Spinal cord (tissue), 10 donors: Measurements from ENCODE around the gene CWH43. TPM values are rescaled to one million over a fixed set of nuclear protein-coding genes. Genes with fewer than 3 reads are reported as not detected.
A peak's percentile ranks its signal among the peaks of the same experiment; 100 is the strongest.
"Not testable (repeated sequence)": the region's sequence is repeated elsewhere in the genome, so short reads cannot be mapped to it uniquely, and the experiment has no call there.

ENCODE experiments used
- DNase-seq, 6 donors: peaks; one replicate each; pipeline versions ENCODE4 v3.0.0 to v3.0.0-alpha.2; 2013 to 2015; ENCODE audit warnings: low spot score in 6 of 6, low read depth in 4 of 6
- H3K27ac ChIP-seq: one replicate; pipeline ENCODE4 v1.5.1; 2013; ENCODE audit warnings: low read depth, low read length, control low read depth
- H3K27me3 ChIP-seq: one replicate; pipeline ENCODE4 v1.6.1; 2013; ENCODE audit warnings: low read length; ENCODE audit not compliant: control insufficient read depth, insufficient read depth
- H3K36me3 ChIP-seq: one replicate; pipeline ENCODE4 v1.6.1; 2013; ENCODE audit warnings: low read length; ENCODE audit not compliant: control insufficient read depth, insufficient read depth
- H3K4me1 ChIP-seq: one replicate; pipeline ENCODE4 v1.6.1; 2013; ENCODE audit warnings: low read length; ENCODE audit not compliant: control insufficient read depth, insufficient read depth
- H3K4me3 ChIP-seq: one replicate; pipeline ENCODE4 v1.5.1; 2013; ENCODE audit warnings: low read depth, low read length, control low read depth
- H3K9me3 ChIP-seq: one replicate; pipeline ENCODE4 v1.6.1; 2013; ENCODE audit warnings: low read length; ENCODE audit not compliant: control insufficient read depth, insufficient read depth
- WGBS: methylation state at CpG from one replicate; pipeline ENCODE4 v1.1.5; 2013; ENCODE audit warnings: missing lambda C conversion rate; ENCODE audit not compliant: insufficient coverage; 5-methylcytosine and 5-hydroxymethylcytosine counted together
- polyA plus RNA-seq, 2 donors: library from polyadenylated mRNA; unstranded; fragments of 120-200 nt; gene quantifications; one replicate each; pipeline ENCODE4 v1.2.1, GENCODE V29; 2013; ENCODE audit not compliant: insufficient read length in 2 of 2
- total RNA-seq, 2 donors: library from RNA; depleted of rRNA in 1 of 2; stranded (reverse); fragments of 120-200 nt in 1 of 2; fragments of >200 nt in 1 of 2; gene quantifications; one replicate each; pipeline versions ENCODE4 v1.2.3 to v1.2.4, GENCODE V29; 2013 to 2014
- donor health status: healthy.

The CWH43 gene
- total and polyA plus RNA-seq, 4 donors: 0.11 TPM; not detected in 3

- no peaks in the 10 kb centered on the region for H3K9me3 ChIP-seq
- no peak for DNase-seq
- no peaks in the 10 kb centered on the region for H3K4me1 ChIP-seq
- no peak overlapping the region for H3K27ac ChIP-seq
- H3K36me3 ChIP-seq: no peaks in the 10 kb centered on the region
- WGBS: 45% methylated on average over 1 of the region's 3 CpGs
- H3K27me3 ChIP-seq: no peaks in the 10 kb centered on the region
- H3K4me3 ChIP-seq: no peak overlapping the region
These were observed 15.6 kb upstream of the CWH43 start for GRCh38 chr4:48970471-48970921.

DNA sequence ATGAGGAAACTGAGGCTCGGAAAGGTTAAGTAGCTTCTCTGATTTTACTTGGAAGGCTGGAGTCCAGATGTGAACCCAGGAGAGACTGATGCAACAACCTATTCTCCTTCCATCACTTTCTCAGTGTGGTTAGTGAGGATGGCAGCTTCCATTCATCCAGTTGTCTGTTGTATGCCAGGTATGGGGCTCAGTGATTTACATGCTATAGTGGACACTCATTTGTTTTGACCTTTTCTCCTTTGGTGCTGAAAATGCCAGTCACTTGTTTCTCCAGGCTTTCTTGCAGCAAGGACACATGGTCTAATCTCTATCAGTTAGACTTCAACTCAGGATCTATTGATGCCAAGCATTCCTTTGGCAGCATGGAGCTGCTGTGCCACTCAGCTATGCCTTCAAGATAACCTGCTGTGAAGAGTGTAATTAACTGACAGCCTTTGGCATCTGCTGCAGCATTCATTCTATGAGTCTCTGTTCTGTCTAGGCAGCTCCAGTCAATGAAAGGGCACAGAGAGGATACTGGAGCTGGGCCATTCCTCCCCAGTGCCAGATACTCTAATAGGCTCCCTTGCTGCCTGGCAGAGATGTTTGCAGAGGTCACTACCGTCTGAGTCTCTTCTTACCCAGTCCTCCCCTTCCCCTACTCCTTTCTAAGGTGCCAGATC is 11.0 kb upstream of the CWH43 start:
- WGBS: 29% methylated on average over 1 of the region's 2 CpGs
- Histone ChIP-seq H3K9me3 (no peaks in the 10 kb centered on the region), H3K4me1 (no peaks in the 10 kb centered on the region), H3K36me3 (no peaks in the 10 kb centered on the region), H3K4me3 (no peak overlapping the region), H3K27me3 (no peaks in the 10 kb centered on the region), H3K27ac (no peak overlapping the region)
- peak in 5 of 6 donors; percentile 21 to 76 (median 33) for DNase-seq

DNA sequence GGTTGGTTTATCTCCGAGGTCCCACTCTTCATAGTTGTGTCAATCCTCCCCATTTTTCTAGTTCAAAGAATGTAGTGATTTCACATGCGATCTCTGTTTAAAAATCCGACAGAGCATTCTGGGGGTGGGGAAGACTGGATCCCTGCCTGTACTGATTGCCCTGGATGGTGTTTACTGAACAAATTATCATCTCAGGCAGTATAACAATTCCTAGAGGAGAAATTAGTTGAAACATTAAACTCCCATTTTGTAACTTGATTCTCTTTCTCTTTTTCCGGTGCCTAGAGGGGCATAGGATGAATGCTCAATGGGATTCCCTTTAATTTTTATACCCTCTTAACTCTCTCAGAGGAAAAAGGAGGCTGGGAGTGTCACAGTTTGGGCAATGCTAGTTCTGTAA is 10.0 kb upstream of the CWH43 start:
- Histone ChIP-seq H3K4me1 (no peaks in the 10 kb centered on the region), H3K4me3 (no peak overlapping the region), H3K36me3 (no peaks in the 10 kb centered on the region), H3K9me3 (no peaks in the 10 kb centered on the region), H3K27me3 (no peaks in the 10 kb centered on the region), H3K27ac (no peak overlapping the region)
- no CpG with 5 or more reads among the region's 4 CpGs for WGBS
- peak in 1 of 6 donors; percentile 61 for DNase-seq

- no peak for DNase-seq
- H3K36me3 ChIP-seq: no peaks in the 10 kb centered on the region
- 90% methylated on average over 2 of the region's 6 CpGs for WGBS
- no peaks in the 10 kb centered on the region for H3K4me1 ChIP-seq
- no peak overlapping the region for H3K27ac ChIP-seq
- no peaks in the 10 kb centered on the region for H3K9me3 ChIP-seq
- peaks cover 1% of the 10 kb centered on the region for H3K27me3 ChIP-seq
- H3K4me3 ChIP-seq: no peak overlapping the region
These were observed 6.0 kb upstream of the CWH43 start for GRCh38 chr4:48979914-48980579.

- H3K27ac ChIP-seq, DNase-seq, H3K36me3 ChIP-seq, H3K4me1 ChIP-seq, H3K9me3 ChIP-seq, H3K4me3 ChIP-seq: not testable (repeated sequence)
- peaks cover 27% of the 10 kb centered on the region for H3K27me3 ChIP-seq
- 86% methylated on average over 2 of the region's 2 CpGs for WGBS
These were observed 2.1 kb upstream of the CWH43 start for GRCh38 chr4:48984005-48984404.

DNA sequence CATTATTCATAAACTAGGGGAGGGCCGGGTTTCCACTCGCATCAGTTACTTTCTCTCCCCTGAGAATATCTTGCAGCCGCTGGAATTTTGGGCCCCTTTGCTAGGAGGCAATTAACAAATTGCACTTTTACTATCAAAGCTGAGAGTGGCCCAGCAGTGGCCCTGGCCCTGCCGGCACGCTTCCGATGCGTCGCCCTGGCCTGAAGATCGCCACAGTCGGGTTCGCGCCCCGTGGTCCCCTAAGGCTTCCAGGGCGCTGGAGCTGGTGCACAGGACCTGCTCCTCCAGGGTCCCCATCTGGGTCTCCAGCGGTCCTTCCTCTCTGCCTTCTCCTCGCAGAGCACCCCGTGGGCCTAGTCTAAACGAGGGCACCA is 486 bp upstream of the CWH43 start:
- WGBS: 10% methylated on average over 18 of the region's 18 CpGs
- Histone ChIP-seq H3K27ac (no peak overlapping the region), H3K9me3 (no peaks in the 10 kb centered on the region), H3K27me3 (peaks cover 30% of the 10 kb centered on the region), H3K4me1 (peaks cover 10% of the 10 kb centered on the region), H3K36me3 (no peaks in the 10 kb centered on the region), H3K4me3 (no peak overlapping the region)
- DNase-seq: no peak

DNA sequence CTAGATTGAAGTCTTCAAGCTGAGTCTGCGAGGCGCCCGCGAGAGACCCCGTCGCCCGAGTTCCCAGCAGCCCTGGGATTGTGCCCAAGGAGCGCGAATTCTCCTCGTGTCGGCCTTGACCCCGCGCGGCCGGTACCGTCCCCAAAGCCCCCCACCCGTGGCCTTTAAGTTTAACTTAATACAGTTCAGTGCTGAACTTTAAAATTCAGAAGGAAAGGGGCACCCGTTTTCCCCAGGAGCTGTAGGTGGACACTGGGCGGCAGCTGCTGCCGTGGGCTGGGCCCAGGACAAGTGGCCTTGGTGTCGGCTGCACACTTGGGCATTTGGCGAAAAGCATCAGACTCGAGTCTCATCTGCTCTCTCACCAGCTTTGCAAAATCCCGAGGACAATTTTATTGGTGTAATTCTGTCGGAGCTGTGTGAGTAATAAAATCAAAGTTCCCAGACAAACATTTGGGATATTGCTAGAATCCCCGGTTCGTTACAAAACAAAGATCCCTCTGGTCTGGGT is 634 bp downstream of the CWH43 start:
- H3K27me3 ChIP-seq: peaks cover 30% of the 10 kb centered on the region
- no peak for DNase-seq
- H3K36me3 ChIP-seq: no peaks in the 10 kb centered on the region
- 38% methylated on average over 26 of the region's 27 CpGs for WGBS
- peaks cover 10% of the 10 kb centered on the region for H3K4me1 ChIP-seq
- H3K4me3 ChIP-seq: no peak overlapping the region
- H3K9me3 ChIP-seq: no peaks in the 10 kb centered on the region
- no peak overlapping the region for H3K27ac ChIP-seq

GRCh38 chr4:48989461-48990203 is 3.6 kb downstream of the CWH43 start:
- H3K4me1 ChIP-seq: peaks cover 10% of the 10 kb centered on the region
- DNase-seq: no peak
- H3K27me3 ChIP-seq: peaks cover 32% of the 10 kb centered on the region
- H3K4me3 ChIP-seq: no peak overlapping the region
- no peak overlapping the region for H3K27ac ChIP-seq
- H3K36me3 ChIP-seq: no peaks in the 10 kb centered on the region
- WGBS: 79% methylated on average over 2 of the region's 5 CpGs
- no peaks in the 10 kb centered on the region for H3K9me3 ChIP-seq

GRCh38 chr4:48991357-48991756 is 5.3 kb downstream of the CWH43 start:
- Histone ChIP-seq H3K4me3 (no peak overlapping the region), H3K36me3 (no peaks in the 10 kb centered on the region), H3K27me3 (peaks cover 17% of the 10 kb centered on the region), H3K27ac (no peak overlapping the region), H3K9me3 (no peaks in the 10 kb centered on the region), H3K4me1 (peaks cover 5% of the 10 kb centered on the region)
- no CpG with 5 or more reads among the region's 3 CpGs for whole genome bisulfite sequencing
- DNase-seq: no peak
